GM12891 (cell line): Measurements from ENCODE around the gene PDRG1.

Experiments used
- DNase-seq: peaks from one replicate; pipeline ENCODE4 v3.0.0; 2011; ENCODE audit warnings: low spot score; ENCODE audit not compliant: insufficient read length
- FAIRE-seq: peaks from 2 replicates; lab custom pipeline; 2011; peaks lifted over from hg19 to GRCh38; lab: Jason Lieb, UNC
- PAX5 ChIP-seq: IDR thresholded peaks from 2 replicates; pipeline ENCODE4 v1.6.1; 2011; ENCODE audit warnings: low read length, moderate library complexity, mild to moderate bottlenecking; ENCODE audit not compliant: insufficient read depth, severe bottlenecking
- POLR2A ChIP-seq: IDR thresholded peaks from 2 replicates; pipeline ENCODE4 v1.6.1; 2011; ENCODE audit warnings: low read depth, low read length, control low read depth
- POLR2AphosphoS5 ChIP-seq: IDR thresholded peaks from 2 replicates; pipeline ENCODE4 v1.6.1; 2011; ENCODE audit warnings: low read depth, low read length, control low read depth
- POU2F2 ChIP-seq: IDR thresholded peaks from 2 replicates; pipeline ENCODE4 v1.6.1; 2011; ENCODE audit warnings: low read depth, mild to moderate bottlenecking, control low read depth, low read length, moderate library complexity
- SPI1 ChIP-seq: IDR thresholded peaks from 2 replicates; pipeline ENCODE4 v1.6.1; 2011; ENCODE audit warnings: low read depth, low read length, control low read depth
- TAF1 ChIP-seq: IDR thresholded peaks from 2 replicates; pipeline ENCODE4 v1.6.1; 2011; ENCODE audit warnings: low read depth, low read length, control low read depth

Gene PDRG1

GRCh38 chr20:31901615-31902014 lies 50.2 kb downstream of the PDRG1 start:
- DNase-seq (no peak), FAIRE-seq (no peak)
- TF ChIP-seq POLR2AphosphoS5, result no peak
- TF ChIP-seq POU2F2, result no peak
- no peak for TF ChIP-seq POLR2A
- TF ChIP-seq TAF1, result no peak
- no peak for TF ChIP-seq PAX5

DNA sequence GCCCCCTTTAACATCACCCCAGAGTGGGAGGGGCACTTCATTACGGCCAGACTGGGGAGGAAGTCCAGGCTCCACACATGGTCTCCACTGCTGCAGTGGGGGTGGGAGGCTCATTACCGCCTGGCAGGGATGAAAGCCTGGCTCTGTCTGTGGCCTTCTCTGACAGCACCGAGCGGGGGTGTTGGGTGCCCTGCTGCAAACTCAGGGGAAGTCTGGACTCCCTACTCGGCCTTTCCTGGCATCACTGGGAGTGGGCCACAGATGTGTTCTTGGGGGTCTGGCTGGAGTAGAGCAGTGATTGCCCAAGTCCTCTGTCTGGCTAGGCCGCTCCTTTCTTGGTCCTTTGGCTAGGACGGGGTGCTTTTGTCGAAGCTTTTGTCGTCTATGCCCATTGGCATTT lies 54.3 kb downstream of the PDRG1 start:
- DNase-seq (no peak), FAIRE-seq (no peak)
- TF ChIP-seq POLR2A, result no peak
- TF ChIP-seq PAX5, result no peak
- TF ChIP-seq POLR2AphosphoS5, result no peak
- no peak for TF ChIP-seq SPI1
- no peak for TF ChIP-seq TAF1
- no peak for TF ChIP-seq POU2F2

DNA sequence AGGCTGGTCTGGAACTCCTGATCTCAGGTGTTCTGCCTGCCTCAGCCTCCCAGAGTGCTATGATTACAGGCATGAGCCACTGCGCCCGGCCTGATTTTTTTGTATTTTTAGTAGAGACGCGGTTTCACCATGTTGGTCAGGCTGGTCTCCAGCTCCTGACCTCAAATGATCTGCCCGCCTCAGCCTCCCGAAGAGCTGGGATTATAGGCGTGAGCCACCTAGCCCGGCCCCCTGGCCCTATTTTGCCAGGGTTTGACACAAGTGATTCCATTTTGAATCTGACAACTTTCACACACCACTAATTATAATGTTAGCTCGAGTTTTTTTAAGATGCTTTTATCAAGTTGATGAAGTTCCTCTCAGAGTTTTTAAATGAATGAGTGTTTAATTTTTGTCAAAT lies 55.8 kb downstream of the PDRG1 start:
- DNase-seq, result no peak
- TF ChIP-seq POLR2AphosphoS5 (no peak), POLR2A (no peak), PAX5 (no peak), POU2F2 (no peak), SPI1 (no peak), TAF1 (no peak)
- no peak for FAIRE-seq

GRCh38 chr20:31894980-31895675 lies 56.7 kb downstream of the PDRG1 start:
- DNase-seq (peak; percentile 56), FAIRE-seq (peak; percentile 81)
- TF ChIP-seq PAX5, result no peak
- peak; percentile 51; the same call in 1 of the 2 replicates for TF ChIP-seq POLR2A
- TF ChIP-seq SPI1, result no peak
- TF ChIP-seq POLR2AphosphoS5, result no peak
- no peak for TF ChIP-seq POU2F2
- peak; percentile 50; the same call in 1 of the 2 replicates for TF ChIP-seq TAF1
